OCI-LY3 (cell line): Measurements from ENCODE around the gene RHOF.

Experiments used
- H2AFZ ChIP-seq: fragments of 200-600, 300-600 bp; shearing (Covaris generic); 2 replicates; pipeline ENCODE4 v1.6.0; 2014; ENCODE audit warnings: antibody characterized with exemption, low read depth, low read length
- H3K27ac ChIP-seq: fragments of 200-600, 300-600 bp; sonication (generic); 2 replicates; pipeline ENCODE4 v1.5.1; 2014; ENCODE audit warnings: mild to moderate bottlenecking, low read length, moderate library complexity, mixed read lengths
- H3K27me3 ChIP-seq: fragments of 200-600, 300-600 bp; sonication (generic); 2 replicates; pipeline ENCODE4 v1.6.1; 2014; ENCODE audit warnings: low read depth, low read length, mixed read lengths
- H3K36me3 ChIP-seq: fragments of 200-600, 300-600 bp; sonication (generic); replicated peaks from 2 replicates; pipeline ENCODE3; 2014; ENCODE audit warnings: low read depth, low read length, mixed read lengths
- H3K4me1 ChIP-seq: fragments of 300-600, 200-600 bp; sonication (generic); 2 replicates; pipeline ENCODE4 v1.6.1; 2014; ENCODE audit warnings: low read length, mixed read lengths
- H3K4me2 ChIP-seq: fragments of 200-600, 300-600 bp; sonication (generic); 2 replicates; pipeline ENCODE4 v1.6.1; 2014; ENCODE audit warnings: low read length, mixed read lengths
- H3K4me3 ChIP-seq: fragments of 300-600, 200-600 bp; sonication (generic); 2 replicates; pipeline ENCODE4 v1.5.1; 2014; ENCODE audit warnings: antibody characterized with exemption, mild to moderate bottlenecking, low read length, moderate library complexity
- H3K79me2 ChIP-seq: fragments of 300-600, 200-600 bp; shearing (Covaris generic); 2 replicates; pipeline ENCODE4 v1.6.1; 2014; ENCODE audit warnings: mild to moderate bottlenecking, low read length, mixed read lengths
- H3K9ac ChIP-seq: fragments of 300-600, 200-600 bp; shearing (Covaris generic); 2 replicates; pipeline ENCODE4 v1.6.0; 2014; ENCODE audit warnings: mild to moderate bottlenecking, low read length, moderate library complexity
- H3K9me3 ChIP-seq: fragments of 200-600, 300-600 bp; shearing (Covaris generic); 2 replicates; pipeline ENCODE4 v1.6.1; 2014; ENCODE audit warnings: low read length, mixed read lengths; ENCODE audit not compliant: insufficient read depth
- H4K20me1 ChIP-seq: fragments of 200-600, 300-600 bp; sonication (generic); 2 replicates; pipeline ENCODE4 v1.6.1; 2016; ENCODE audit warnings: low read length, mixed read lengths; ENCODE audit not compliant: insufficient read depth
- EZH2phosphoT487 ChIP-seq: fragments of 200-600 bp; shearing (Covaris generic); IDR thresholded peaks from 2 replicates; pipeline ENCODE4 v1.6.1; 2018; ENCODE audit warnings: antibody characterized with exemption, mixed run types, low read depth
- TF ChIP-seq, protein P1 (sequence below): fragments of 200-600, 300-600 bp; sonication (generic); IDR thresholded peaks from 2 replicates; pipeline ENCODE4 v1.5.1; 2014; ENCODE audit warnings: antibody characterized with exemption, low read length, low read depth

The RHOF gene

DNA sequence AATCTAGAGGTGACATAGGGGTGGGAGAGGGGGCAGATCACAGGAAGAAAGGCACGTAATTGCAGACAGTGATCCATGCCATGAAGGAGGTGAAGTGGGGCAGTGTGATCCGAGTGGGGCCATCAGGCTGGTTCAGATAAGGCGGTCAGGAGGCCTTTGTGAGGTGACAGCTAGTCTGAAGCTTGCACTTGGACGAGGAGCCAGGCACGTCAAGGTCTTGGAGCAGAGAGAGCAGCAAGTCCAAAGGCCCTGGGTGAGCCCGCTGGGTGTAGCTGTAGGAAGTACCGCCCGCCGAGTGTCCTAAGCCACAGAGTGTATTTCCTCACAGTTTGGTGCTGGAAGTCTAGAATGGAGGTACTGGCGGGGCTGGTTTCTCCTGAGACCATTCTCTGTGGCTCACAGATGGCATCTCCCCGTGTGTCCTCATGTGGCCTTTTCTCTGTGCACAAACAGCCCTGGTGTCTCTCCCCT, 23.6 kb downstream of the RHOF start:
- no peak overlapping the region for H3K9ac ChIP-seq
- no peaks in the 10 kb centered on the region for H3K9me3 ChIP-seq
- H4K20me1 ChIP-seq: no peaks in the 10 kb centered on the region
- peaks cover 6% of the 10 kb centered on the region for H3K4me1 ChIP-seq
- H3K79me2 ChIP-seq: no peaks in the 10 kb centered on the region
- H3K4me2 ChIP-seq: no peak overlapping the region
- H3K36me3 ChIP-seq: no peaks in the 10 kb centered on the region
- H2AFZ ChIP-seq: no peak overlapping the region
- TF ChIP-seq, protein P1, sequence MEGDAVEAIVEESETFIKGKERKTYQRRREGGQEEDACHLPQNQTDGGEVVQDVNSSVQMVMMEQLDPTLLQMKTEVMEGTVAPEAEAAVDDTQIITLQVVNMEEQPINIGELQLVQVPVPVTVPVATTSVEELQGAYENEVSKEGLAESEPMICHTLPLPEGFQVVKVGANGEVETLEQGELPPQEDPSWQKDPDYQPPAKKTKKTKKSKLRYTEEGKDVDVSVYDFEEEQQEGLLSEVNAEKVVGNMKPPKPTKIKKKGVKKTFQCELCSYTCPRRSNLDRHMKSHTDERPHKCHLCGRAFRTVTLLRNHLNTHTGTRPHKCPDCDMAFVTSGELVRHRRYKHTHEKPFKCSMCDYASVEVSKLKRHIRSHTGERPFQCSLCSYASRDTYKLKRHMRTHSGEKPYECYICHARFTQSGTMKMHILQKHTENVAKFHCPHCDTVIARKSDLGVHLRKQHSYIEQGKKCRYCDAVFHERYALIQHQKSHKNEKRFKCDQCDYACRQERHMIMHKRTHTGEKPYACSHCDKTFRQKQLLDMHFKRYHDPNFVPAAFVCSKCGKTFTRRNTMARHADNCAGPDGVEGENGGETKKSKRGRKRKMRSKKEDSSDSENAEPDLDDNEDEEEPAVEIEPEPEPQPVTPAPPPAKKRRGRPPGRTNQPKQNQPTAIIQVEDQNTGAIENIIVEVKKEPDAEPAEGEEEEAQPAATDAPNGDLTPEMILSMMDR: no peak
- TF ChIP-seq EZH2phosphoT487: no peak
- H3K27ac ChIP-seq: no peak overlapping the region
- H3K27me3 ChIP-seq: no peaks in the 10 kb centered on the region
- H3K4me3 ChIP-seq: no peak overlapping the region

DNA sequence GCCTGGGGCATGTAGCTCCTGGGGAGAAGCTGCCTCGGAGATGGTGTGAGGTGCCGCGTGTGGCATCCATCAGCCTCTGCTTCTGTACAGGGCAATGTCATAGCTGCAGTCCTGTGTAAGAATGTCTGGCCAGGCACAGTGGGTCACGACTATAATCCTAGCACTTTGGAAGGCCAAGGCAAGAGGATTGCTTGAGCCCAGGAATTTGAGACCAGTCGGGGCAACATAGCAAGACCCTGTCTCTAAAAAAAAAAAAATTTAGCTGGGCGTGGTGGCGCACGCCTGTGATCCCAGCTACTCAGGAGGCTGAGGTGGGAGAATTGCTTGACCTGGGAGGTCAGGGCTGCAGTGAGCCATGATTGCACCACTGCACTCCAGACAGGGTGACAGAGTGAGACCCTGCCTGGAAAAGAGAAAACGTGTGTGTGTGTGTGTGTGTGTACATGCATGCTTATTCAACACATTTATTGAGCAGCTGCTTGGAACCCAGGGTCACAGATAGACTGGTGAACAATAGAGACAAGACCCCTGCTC, 24.1 kb downstream of the RHOF start:
- Histone ChIP-seq H2AFZ (no peak overlapping the region), H4K20me1 (no peaks in the 10 kb centered on the region), H3K9ac (no peak overlapping the region), H3K27ac (no peak overlapping the region), H3K4me1 (peaks cover 6% of the 10 kb centered on the region), H3K36me3 (no peaks in the 10 kb centered on the region), H3K4me2 (no peak overlapping the region), H3K27me3 (no peaks in the 10 kb centered on the region), H3K4me3 (no peak overlapping the region), H3K9me3 (no peaks in the 10 kb centered on the region), H3K79me2 (no peaks in the 10 kb centered on the region)
- no peak for TF ChIP-seq EZH2phosphoT487
- TF ChIP-seq, protein P1: no peak

DNA sequence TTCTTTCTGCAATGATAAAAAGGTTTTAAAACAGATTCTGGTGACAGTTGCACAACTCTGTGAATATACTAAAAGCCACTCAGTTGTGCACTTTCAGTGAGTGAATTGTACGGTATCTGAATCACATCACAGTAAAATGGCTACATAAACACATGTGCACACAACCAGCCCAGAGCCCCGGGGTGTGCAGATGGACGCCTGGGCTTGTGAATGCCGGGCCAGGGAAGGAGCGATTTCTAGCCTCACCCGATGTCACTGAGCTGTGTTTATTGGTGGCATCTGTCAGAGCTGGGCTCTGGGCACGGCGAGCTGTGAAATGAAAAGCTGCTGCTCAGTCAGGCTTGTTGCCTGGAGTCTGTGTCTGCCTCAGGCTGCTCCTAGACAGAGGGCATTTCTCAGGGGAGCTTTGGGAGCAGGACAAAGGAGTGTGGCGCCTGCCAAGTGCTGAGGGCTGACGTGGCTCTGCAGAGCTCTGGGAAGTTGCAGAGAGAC, 25.9 kb downstream of the RHOF start:
- Histone ChIP-seq H3K27ac (no peak overlapping the region), H3K4me1 (no peaks in the 10 kb centered on the region), H3K9ac (no peak overlapping the region), H2AFZ (no peak overlapping the region), H3K4me3 (no peak overlapping the region), H3K79me2 (no peaks in the 10 kb centered on the region), H3K36me3 (no peaks in the 10 kb centered on the region), H4K20me1 (no peaks in the 10 kb centered on the region), H3K9me3 (no peaks in the 10 kb centered on the region), H3K4me2 (no peak overlapping the region), H3K27me3 (no peaks in the 10 kb centered on the region)
- no peak for TF ChIP-seq EZH2phosphoT487
- TF ChIP-seq, protein P1: no peak

- no peaks in the 10 kb centered on the region for H3K79me2 ChIP-seq
- TF ChIP-seq, protein P1: no peak
- TF ChIP-seq EZH2phosphoT487: no peak
- no peak overlapping the region for H3K27ac ChIP-seq
- no peaks in the 10 kb centered on the region for H3K4me1 ChIP-seq
- H3K4me2 ChIP-seq: no peak overlapping the region
- no peaks in the 10 kb centered on the region for H3K9me3 ChIP-seq
- H3K27me3 ChIP-seq: no peaks in the 10 kb centered on the region
- no peaks in the 10 kb centered on the region for H4K20me1 ChIP-seq
- H2AFZ ChIP-seq: no peak overlapping the region
- no peak overlapping the region for H3K4me3 ChIP-seq
- no peak overlapping the region for H3K9ac ChIP-seq
- H3K36me3 ChIP-seq: no peaks in the 10 kb centered on the region
Observed at GRCh38 chr12:121766290-121767039, 27.0 kb downstream of the RHOF start.
